PC-9 (cell line): Measurements from ENCODE around the gene BABAM1.

Experiments used
- EZH2 ChIP-seq: fragments of 200-600 bp; sonication (generic); IDR thresholded peaks from 2 replicates; pipeline ENCODE4 v1.8.0; 2017; ENCODE audit warnings: antibody characterized with exemption, low read depth
- TF ChIP-seq, protein P1 (sequence below): fragments of 200-600 bp; sonication (generic); conservative IDR thresholded peaks from 2 replicates; pipeline ENCODE4 v1.6.1; 2017; ENCODE audit warnings: mixed run types, antibody characterized with exemption, mild to moderate bottlenecking, moderate library complexity

DNA sequence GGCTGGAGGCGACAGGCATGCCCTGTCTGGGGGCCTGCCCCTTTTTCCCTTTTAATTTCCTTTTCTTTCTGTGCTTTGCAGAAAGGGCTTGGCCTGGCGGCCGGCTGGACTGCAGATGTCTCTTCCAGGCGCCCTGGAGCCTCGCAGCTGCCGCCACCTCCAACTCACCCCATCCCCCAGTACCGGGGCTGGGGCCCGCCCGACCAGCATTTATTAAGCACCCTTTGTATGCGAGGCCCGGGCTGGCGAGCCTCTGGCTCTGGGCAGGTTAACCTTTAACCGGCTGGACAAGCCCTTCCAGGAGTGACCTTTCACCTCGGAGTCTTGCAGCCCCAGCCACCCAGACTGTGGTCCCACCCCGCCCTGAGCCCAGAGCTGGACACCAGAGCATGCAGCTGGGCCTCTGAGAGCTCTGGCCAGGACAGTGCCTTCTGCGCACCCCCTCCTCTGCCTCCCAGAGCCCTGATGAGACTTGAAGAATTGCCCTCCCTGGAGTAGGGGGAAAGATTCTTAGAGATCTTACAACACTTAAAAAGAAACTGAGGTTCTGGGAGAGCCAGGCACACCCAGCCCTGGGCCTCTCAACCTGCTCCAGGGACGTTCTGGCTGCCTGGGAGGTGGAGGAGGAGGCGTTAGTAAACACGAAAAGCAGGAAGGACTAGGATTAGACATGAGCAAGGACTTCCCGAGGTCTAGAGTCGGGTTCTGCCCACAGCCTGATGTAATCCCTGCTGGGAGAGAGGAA, 20.4 kb upstream of the BABAM1 start:
- TF ChIP-seq, protein P1, sequence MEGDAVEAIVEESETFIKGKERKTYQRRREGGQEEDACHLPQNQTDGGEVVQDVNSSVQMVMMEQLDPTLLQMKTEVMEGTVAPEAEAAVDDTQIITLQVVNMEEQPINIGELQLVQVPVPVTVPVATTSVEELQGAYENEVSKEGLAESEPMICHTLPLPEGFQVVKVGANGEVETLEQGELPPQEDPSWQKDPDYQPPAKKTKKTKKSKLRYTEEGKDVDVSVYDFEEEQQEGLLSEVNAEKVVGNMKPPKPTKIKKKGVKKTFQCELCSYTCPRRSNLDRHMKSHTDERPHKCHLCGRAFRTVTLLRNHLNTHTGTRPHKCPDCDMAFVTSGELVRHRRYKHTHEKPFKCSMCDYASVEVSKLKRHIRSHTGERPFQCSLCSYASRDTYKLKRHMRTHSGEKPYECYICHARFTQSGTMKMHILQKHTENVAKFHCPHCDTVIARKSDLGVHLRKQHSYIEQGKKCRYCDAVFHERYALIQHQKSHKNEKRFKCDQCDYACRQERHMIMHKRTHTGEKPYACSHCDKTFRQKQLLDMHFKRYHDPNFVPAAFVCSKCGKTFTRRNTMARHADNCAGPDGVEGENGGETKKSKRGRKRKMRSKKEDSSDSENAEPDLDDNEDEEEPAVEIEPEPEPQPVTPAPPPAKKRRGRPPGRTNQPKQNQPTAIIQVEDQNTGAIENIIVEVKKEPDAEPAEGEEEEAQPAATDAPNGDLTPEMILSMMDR = no peak
- no peak for TF ChIP-seq EZH2
